Activated B cell treated with CpG ODN at 0.5 μM for 24 hours (primary cell): ENCODE results near the gene ALLC. TPM values are rescaled to one million over a fixed set of nuclear protein-coding genes. Genes with fewer than 3 reads are reported as not detected.

Experiments used
- ATAC-seq: fragments of 200-7000 bp; cut with Tn5 transposase; one replicate; pipeline ENCODE4 v1.10.0; 2021; ENCODE audit warnings: low read depth, mild to moderate bottlenecking, moderate library complexity
- CTCF ChIA-PET: fragments of 350-600 bp; sonication (Branson Sonifier 250); formaldehyde crosslinking; loops from one replicate; lab custom pipeline; 2021; ENCODE audit warnings: antibody characterized with exemption; lab: Charles Lee
- POLR2A ChIA-PET: fragments of 350-600 bp; sonication (Branson Sonifier 250); formaldehyde crosslinking; loops from one replicate; lab custom pipeline; 2021; ENCODE audit warnings: antibody characterized with exemption; lab: Charles Lee
- DNase-seq: peaks from one replicate; pipeline ENCODE4 v3.0.0; 2022
- H3K27ac Mint-ChIP-seq: one replicate; pipeline ENCODE4 v1.8.0; 2020; ENCODE audit warnings: mixed read lengths
- H3K27me3 Mint-ChIP-seq: one replicate; pipeline ENCODE4 v1.8.0; 2021; ENCODE audit warnings: mixed read lengths
- H3K36me3 Mint-ChIP-seq: one replicate; pipeline ENCODE4 v1.8.0; 2021; ENCODE audit warnings: low read depth, mixed read lengths
- H3K4me1 Mint-ChIP-seq: one replicate; pipeline ENCODE4 v1.8.0; 2021; ENCODE audit warnings: mixed read lengths
- H3K4me3 Mint-ChIP-seq: one replicate; pipeline ENCODE4 v1.8.0; 2020; ENCODE audit warnings: mild to moderate bottlenecking, mixed read lengths
- H3K9me3 Mint-ChIP-seq: one replicate; pipeline ENCODE4 v1.8.0; 2020; ENCODE audit warnings: mixed read lengths
- intact Hi-C: fragments of 100-400 bp; cut with micrococcal nuclease; formaldehyde crosslinking; loops from one replicate; pipeline ENCODE4 v1.15.1; 2024
- total RNA-seq: library from RNA; stranded (reverse); gene quantifications from 2 replicates; pipeline ENCODE4 v1.2.3, GENCODE V29; 2022
- TF ChIP-seq, protein P1 (sequence below): fragments of 200-600 bp; IDR thresholded peaks from one replicate; pipeline ENCODE4 v1.8.0; 2022; ENCODE audit warnings: antibody characterized with exemption, mild to moderate bottlenecking

ALLC gene
- total RNA-seq, 1 donor from 2014 or later: not detected

DNA sequence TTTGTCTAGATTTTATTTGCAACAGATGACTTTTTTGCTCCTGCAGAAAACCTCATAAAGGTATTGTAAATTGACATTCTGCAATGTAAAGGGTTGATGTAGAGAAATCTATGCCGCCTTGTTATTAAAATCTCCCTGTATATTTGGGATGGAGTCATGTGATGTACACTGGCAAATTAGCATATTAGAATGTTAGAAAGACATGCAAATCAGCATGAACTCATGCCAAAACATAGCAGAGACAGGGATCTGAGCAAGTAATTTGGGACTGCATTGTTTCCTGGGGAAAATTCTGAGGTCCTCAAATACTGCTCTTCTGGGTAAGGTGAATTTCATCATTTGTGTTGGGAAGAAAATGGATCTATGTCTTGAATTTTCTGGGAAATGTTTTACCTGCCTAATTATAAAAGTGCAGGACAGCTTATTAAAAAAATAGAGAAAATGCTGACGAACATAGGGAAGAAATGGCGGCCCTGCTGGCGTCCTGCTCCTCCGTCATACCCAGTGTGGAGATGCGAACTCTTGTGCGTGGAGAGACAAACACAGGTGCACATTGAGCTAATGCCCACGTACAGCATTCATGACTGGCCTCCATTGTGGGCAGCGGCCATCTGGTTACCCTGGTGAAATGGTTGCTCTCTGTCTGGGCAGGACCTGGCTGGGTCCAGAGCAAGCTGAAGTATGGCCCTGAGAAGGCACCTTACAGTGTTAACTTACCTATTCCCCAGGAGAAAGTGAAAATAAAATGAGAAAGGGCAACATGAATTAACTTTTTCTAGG is 16.3 kb downstream of the ALLC start:
- DNase-seq (no peak), ATAC-seq (no peak)
- intact Hi-C loops: no loop called here
- Mint-ChIP-seq H3K27ac (no peak overlapping the region), H3K27me3 (peaks cover 6% of the 10 kb centered on the region), H3K36me3 (no peaks in the 10 kb centered on the region), H3K9me3 (no peaks in the 10 kb centered on the region), H3K4me1 (no peaks in the 10 kb centered on the region), H3K4me3 (no peak overlapping the region)
- POLR2A ChIA-PET: no interaction called here
- CTCF ChIA-PET: no interaction called here
- TF ChIP-seq, protein P1, sequence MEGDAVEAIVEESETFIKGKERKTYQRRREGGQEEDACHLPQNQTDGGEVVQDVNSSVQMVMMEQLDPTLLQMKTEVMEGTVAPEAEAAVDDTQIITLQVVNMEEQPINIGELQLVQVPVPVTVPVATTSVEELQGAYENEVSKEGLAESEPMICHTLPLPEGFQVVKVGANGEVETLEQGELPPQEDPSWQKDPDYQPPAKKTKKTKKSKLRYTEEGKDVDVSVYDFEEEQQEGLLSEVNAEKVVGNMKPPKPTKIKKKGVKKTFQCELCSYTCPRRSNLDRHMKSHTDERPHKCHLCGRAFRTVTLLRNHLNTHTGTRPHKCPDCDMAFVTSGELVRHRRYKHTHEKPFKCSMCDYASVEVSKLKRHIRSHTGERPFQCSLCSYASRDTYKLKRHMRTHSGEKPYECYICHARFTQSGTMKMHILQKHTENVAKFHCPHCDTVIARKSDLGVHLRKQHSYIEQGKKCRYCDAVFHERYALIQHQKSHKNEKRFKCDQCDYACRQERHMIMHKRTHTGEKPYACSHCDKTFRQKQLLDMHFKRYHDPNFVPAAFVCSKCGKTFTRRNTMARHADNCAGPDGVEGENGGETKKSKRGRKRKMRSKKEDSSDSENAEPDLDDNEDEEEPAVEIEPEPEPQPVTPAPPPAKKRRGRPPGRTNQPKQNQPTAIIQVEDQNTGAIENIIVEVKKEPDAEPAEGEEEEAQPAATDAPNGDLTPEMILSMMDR: no peak

DNA sequence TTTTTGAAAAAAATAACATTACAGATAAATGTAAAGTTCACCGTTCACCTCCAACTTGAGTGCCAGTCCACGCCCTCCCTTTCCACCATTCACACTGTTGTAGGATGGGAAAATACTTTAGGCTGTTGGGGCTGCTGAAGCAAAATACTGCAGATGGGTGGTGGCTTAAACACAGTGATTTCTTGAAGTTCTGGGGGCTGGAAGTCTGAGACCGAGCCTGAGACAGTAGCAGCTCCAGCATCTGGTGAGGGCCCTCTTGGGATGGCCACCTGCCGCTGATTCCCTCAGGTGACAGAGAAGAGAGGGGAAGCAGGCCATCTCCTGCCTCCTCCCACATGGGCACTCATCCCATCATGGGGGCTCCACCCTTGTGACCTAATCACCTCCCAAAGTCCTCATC is 17.7 kb downstream of the ALLC start:
- ChIA-PET CTCF (no interaction called here), POLR2A (no interaction called here)
- DNase-seq: no peak
- no peak for ATAC-seq
- no peak overlapping the region for H3K4me3 Mint-ChIP-seq
- intact Hi-C loops: no loop called here
- peaks cover 3% of the 10 kb centered on the region for H3K27me3 Mint-ChIP-seq
- H3K4me1 Mint-ChIP-seq: no peaks in the 10 kb centered on the region
- H3K27ac Mint-ChIP-seq: no peak overlapping the region
- no peaks in the 10 kb centered on the region for H3K9me3 Mint-ChIP-seq
- TF ChIP-seq, protein P1: no peak
- H3K36me3 Mint-ChIP-seq: no peaks in the 10 kb centered on the region

- ChIA-PET POLR2A (no interaction called here), CTCF (no interaction called here)
- Mint-ChIP-seq H3K4me3 (no peak overlapping the region), H3K36me3 (no peaks in the 10 kb centered on the region), H3K27me3 (peaks cover 3% of the 10 kb centered on the region), H3K4me1 (no peaks in the 10 kb centered on the region), H3K9me3 (no peaks in the 10 kb centered on the region), H3K27ac (no peak overlapping the region)
- ATAC-seq: no peak
- intact Hi-C loops: no loop called here
- DNase-seq: no peak
- TF ChIP-seq, protein P1: no peak
Measured at GRCh38 chr2:3677436-3677835, 19.4 kb downstream of the ALLC start.

DNA sequence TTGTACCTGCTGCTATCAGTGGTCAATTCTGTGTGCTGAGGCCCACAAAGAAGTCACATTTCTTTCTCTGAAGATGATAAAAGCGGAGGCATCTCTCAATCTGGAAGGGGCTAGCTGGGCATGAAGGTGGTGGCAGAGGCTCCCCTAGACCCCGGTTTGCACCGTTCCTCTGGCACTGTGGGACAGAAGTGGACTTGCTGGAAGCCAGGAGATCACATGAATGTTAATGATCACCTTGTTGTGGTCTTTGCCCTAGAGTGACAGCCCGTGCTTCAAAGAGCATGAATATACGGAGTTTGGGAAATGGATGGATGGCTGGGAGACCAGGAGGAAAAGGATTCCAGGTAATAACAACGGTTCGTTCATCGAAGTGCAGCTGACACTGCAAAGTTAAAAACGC is 20.2 kb downstream of the ALLC start:
- Mint-ChIP-seq H3K36me3 (no peaks in the 10 kb centered on the region), H3K9me3 (no peaks in the 10 kb centered on the region), H3K4me3 (no peak overlapping the region), H3K27me3 (peaks cover 3% of the 10 kb centered on the region), H3K4me1 (no peaks in the 10 kb centered on the region), H3K27ac (no peak overlapping the region)
- DNase-seq: no peak
- intact Hi-C loops: no loop called here
- TF ChIP-seq, protein P1: no peak
- CTCF ChIA-PET: no interaction called here
- ATAC-seq: no peak
- POLR2A ChIA-PET: no interaction called here

- no peak overlapping the region for H3K4me3 Mint-ChIP-seq
- ChIA-PET CTCF (no interaction called here), POLR2A (no interaction called here)
- DNase-seq (no peak), ATAC-seq (no peak)
- intact Hi-C loops: no loop called here
- H3K27me3 Mint-ChIP-seq: peaks cover 5% of the 10 kb centered on the region
- H3K36me3 Mint-ChIP-seq: no peaks in the 10 kb centered on the region
- H3K4me1 Mint-ChIP-seq: no peaks in the 10 kb centered on the region
- H3K9me3 Mint-ChIP-seq: no peaks in the 10 kb centered on the region
- TF ChIP-seq, protein P1: no peak
- no peak overlapping the region for H3K27ac Mint-ChIP-seq
Measured at GRCh38 chr2:3679180-3679579, 21.2 kb downstream of the ALLC start.
